ENCODE results near the gene TMEM127.

- TF ChIP-seq CTCF (IDR thresholded peaks at IDR 0.05) = peak in 2 of 3 donors; percentile 30 to 34
- TF ChIP-seq EP300 (IDR thresholded peaks at IDR 0.05) = no peak
- TF ChIP-seq POLR2A (IDR thresholded peaks at IDR 0.05) = peak; percentile 85
These were observed at the start of gene TMEM127, which contains the start of gene CIAO1 for GRCh38 chr2:96265840-96266679.

Measured in ovary (tissue), 3 donors.